PFSK-1 (cell line): ENCODE results near the gene FAM170B. TPM values are rescaled to one million over a fixed set of nuclear protein-coding genes. Genes with fewer than 3 reads are reported as not detected.

Experiments
- FOXP2 ChIP-seq: optimal IDR thresholded peaks from 2 replicates; pipeline ENCODE3; 2011; ENCODE audit warnings: borderline replicate concordance, control low read depth, inconsistent platforms; ENCODE audit not compliant: insufficient read depth; ENCODE audit errors: extremely low read length, extremely low read depth
- POLR2AphosphoS5 ChIP-seq: IDR thresholded peaks from 2 replicates; pipeline ENCODE4 v1.6.1; 2012; ENCODE audit warnings: low read depth, mild to moderate bottlenecking, control low read depth, low read length, moderate library complexity
- SIN3A ChIP-seq: IDR thresholded peaks from 2 replicates; pipeline ENCODE4 v1.6.1; 2012; ENCODE audit warnings: mild to moderate bottlenecking, low read length, moderate library complexity, borderline replicate concordance; ENCODE audit not compliant: insufficient read depth
- TAF1 ChIP-seq: IDR thresholded peaks from 2 replicates; pipeline ENCODE4 v1.6.1; 2012; ENCODE audit warnings: low read length, control low read depth, borderline replicate concordance; ENCODE audit not compliant: insufficient read depth
- polyA plus RNA-seq: library from polyadenylated mRNA; unstranded; fragments of >200 nt; gene quantifications from one replicate; pipeline ENCODE4 v1.2.1, GENCODE V29; 2012; ENCODE audit warnings: low read depth, missing spikeins; ENCODE audit not compliant: insufficient read length
- TF ChIP-seq, protein P1 (sequence below), 2 experiments: IDR thresholded peaks; 2 replicates each; pipeline versions ENCODE4 v1.6.1 to v1.8.0; 2011 to 2012; ENCODE audit warnings: low read depth in 2 of 2, low read length in 2 of 2, control low read depth in 1 of 2, inconsistent platforms in 1 of 2, mild to moderate bottlenecking in 1 of 2, moderate library complexity in 1 of 2; ENCODE audit not compliant: insufficient read depth in 1 of 2

The FAM170B gene
- not detected for polyA plus RNA-seq

GRCh38 chr10:49133706-49134248 is at the start of gene FAM170B:
Gene FAM170B, minus strand, starts transcription at chr10:49134021. Its CDS starts 103 bp downstream, at chr10:49133918.
- TF ChIP-seq, protein P1, sequence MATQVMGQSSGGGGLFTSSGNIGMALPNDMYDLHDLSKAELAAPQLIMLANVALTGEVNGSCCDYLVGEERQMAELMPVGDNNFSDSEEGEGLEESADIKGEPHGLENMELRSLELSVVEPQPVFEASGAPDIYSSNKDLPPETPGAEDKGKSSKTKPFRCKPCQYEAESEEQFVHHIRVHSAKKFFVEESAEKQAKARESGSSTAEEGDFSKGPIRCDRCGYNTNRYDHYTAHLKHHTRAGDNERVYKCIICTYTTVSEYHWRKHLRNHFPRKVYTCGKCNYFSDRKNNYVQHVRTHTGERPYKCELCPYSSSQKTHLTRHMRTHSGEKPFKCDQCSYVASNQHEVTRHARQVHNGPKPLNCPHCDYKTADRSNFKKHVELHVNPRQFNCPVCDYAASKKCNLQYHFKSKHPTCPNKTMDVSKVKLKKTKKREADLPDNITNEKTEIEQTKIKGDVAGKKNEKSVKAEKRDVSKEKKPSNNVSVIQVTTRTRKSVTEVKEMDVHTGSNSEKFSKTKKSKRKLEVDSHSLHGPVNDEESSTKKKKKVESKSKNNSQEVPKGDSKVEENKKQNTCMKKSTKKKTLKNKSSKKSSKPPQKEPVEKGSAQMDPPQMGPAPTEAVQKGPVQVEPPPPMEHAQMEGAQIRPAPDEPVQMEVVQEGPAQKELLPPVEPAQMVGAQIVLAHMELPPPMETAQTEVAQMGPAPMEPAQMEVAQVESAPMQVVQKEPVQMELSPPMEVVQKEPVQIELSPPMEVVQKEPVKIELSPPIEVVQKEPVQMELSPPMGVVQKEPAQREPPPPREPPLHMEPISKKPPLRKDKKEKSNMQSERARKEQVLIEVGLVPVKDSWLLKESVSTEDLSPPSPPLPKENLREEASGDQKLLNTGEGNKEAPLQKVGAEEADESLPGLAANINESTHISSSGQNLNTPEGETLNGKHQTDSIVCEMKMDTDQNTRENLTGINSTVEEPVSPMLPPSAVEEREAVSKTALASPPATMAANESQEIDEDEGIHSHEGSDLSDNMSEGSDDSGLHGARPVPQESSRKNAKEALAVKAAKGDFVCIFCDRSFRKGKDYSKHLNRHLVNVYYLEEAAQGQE (IDR thresholded peaks at IDR 0.05; ENCODE audit: insufficient read depth in 1 of 2, low read depth in 2 of 2, low read length in 2 of 2) = no peak
- no peak for TF ChIP-seq FOXP2
- no peak for TF ChIP-seq POLR2AphosphoS5
- no peak for TF ChIP-seq TAF1
- no peak for TF ChIP-seq SIN3A

DNA sequence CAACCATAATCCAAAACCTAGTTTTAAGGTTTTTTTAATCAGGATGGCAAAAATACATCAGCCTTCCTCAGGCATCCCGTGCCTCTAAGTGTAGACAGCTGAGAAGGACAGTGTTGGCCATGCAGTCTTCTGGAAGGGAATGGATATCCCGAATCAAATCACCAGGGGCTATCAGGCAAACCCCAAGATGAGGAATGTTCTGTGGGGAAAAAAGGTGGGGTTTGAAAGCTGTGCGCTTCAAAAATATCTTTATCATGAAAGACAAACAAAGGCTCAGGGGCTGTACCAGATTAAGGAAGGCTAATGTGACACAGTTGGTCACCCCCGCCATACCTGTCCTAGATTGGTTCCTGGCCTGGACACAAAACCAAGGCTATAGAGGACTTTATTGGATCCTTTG is 49.0 kb upstream of the FAM170B start:
- no peak for TF ChIP-seq SIN3A
- TF ChIP-seq FOXP2 = no peak
- TF ChIP-seq TAF1 = no peak

DNA sequence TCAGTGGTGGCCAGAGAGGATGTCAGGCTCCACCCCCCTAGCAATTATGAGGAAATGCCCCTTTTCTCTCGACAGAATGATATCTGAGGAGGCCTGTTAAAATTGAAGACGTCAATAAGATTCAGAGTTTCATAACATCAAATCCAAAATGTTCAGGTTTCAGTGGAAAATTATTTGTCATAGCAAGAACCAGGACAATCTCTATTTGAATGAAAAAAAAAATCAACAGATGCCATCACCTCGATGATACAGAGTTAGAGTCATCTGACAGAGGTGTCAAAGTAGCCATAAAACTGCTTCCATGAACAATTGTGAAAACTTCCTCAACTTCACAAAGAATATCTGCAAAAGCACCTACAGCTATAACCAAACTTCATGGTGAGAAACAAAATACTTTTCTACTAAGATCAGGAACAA is 46.6 kb upstream of the FAM170B start:
- TF ChIP-seq SIN3A (no peak), TAF1 (no peak), FOXP2 (no peak), POLR2AphosphoS5 (no peak)
- TF ChIP-seq, protein P1 (IDR thresholded peaks at IDR 0.05; ENCODE audit: insufficient read depth in 1 of 2, low read depth in 2 of 2, low read length in 2 of 2) = no peak

- TF ChIP-seq POLR2AphosphoS5 = no peak
- TF ChIP-seq FOXP2 = no peak
- no peak for TF ChIP-seq SIN3A
- TF ChIP-seq, protein P1 (IDR thresholded peaks at IDR 0.05; ENCODE audit: insufficient read depth in 1 of 2, low read depth in 2 of 2, low read length in 2 of 2) = no peak
- TF ChIP-seq TAF1 = no peak
These were observed 46.0 kb upstream of the FAM170B start for GRCh38 chr10:49179699-49180443.

GRCh38 chr10:49178489-49179471 is 45.0 kb upstream of the FAM170B start:
- TF ChIP-seq, protein P1 (IDR thresholded peaks at IDR 0.05; ENCODE audit: insufficient read depth in 1 of 2, low read depth in 2 of 2, low read length in 2 of 2) = no peak
- no peak for TF ChIP-seq POLR2AphosphoS5
- no peak for TF ChIP-seq TAF1
- TF ChIP-seq FOXP2 = no peak
- TF ChIP-seq SIN3A = no peak
